Stimulated activated CD4-positive, alpha-beta T cell treated with anti-CD3 and anti-CD28 coated beads, Interleukin-2, amount 100 ng/mL, for 48 hours (primary cell): ENCODE results near the gene TIMP2.
"Not testable (repeated sequence)": the region's sequence is repeated elsewhere in the genome, so short reads cannot be mapped to it uniquely, and the experiment has no call there.

Experiments
- DNase-seq, 2 donors: peaks; one replicate each; pipeline ENCODE4 v3.0.0-alpha.2; 2020

The TIMP2 gene

DNA sequence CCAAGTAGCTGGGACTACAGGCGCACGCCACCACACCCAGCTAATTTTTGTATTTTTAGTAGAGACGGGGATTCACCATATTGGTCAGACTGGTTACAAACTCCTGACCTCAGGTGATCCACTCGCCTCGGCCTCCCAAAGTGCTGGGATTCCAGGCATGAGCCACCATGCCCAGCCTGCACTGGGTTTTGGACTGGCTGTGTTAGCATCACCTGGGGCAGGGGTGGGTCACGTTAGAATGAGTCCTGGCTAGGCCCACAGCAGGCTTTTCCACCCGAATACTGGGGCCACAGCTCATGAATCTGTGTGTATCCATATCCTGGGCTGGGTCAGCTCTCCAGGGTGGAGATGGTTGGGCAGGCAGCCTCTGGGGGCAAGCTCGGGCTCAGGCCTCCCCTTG, 23.0 kb downstream of the TIMP2 start:
- not testable (repeated sequence) for DNase-seq

GRCh38 chr17:78901806-78902205, 23.4 kb downstream of the TIMP2 start:
- DNase-seq = no peak

DNA sequence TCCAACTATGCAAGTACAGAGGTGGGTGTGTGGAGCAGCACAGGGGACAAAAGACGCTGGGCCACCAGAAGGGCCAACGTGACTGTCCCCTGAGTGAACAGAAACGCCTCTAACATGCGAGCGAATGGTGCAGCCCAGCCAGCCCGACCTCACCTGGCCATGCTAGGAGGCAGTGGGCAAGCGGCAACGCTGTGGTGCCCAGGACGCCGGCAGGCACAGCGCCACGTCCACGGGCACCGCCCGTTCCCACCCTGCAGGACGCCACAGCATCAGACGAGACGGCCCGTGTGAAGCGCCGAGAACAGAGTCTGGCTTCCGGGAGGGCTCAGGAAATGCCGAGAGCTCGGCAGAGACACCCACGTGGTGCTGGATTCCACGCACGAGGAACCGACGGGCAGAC, 24.4 kb downstream of the TIMP2 start:
- DNase-seq = no peak

DNA sequence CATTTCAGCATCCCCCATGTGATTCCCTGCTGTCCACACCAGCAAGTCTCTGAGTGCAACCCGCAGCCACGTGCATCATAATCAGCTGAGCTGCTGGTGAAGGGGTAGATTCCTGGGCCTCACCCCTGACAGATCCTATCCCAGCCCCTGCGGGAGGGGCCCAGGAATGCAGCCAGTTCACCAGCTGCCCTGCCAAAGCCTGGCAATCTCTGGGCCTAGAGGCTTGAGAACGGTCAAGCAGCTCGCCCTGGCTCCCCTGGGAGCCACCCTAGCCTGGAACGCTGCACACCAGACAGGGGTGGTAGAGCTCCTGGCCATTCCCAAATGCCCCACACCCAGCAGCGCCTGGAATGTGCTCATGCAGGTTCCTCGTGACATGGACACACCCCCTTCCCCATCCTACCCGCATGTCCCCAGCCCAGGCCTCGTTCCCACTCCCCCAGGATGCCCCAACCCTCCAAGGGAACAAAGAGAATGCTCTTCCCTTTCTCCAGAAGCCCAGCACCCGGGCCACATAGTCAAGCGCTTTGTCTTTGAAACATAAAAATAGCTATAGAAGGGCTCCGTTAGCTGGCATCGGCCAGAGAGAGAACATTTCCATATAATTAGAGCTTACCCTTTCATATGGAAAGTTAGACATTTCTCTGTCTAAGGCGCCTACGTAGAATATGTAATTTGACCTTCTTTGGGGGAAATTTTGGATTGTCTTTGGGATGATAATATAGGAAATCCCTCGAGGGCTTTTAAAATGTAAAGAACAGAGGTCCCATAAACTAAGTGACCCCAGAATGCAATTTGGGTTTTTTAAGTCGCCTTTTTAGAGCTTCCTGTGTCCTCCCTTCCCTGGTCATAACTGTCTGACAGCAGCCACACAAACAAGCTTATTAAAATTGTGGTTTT, 25.6 kb downstream of the TIMP2 start:
- no peak for DNase-seq

GRCh38 chr17:78898947-78899346, 26.2 kb downstream of the TIMP2 start:
- no peak for DNase-seq

- no peak for DNase-seq
These were observed 26.9 kb downstream of the TIMP2 start for GRCh38 chr17:78898075-78898836.

DNA sequence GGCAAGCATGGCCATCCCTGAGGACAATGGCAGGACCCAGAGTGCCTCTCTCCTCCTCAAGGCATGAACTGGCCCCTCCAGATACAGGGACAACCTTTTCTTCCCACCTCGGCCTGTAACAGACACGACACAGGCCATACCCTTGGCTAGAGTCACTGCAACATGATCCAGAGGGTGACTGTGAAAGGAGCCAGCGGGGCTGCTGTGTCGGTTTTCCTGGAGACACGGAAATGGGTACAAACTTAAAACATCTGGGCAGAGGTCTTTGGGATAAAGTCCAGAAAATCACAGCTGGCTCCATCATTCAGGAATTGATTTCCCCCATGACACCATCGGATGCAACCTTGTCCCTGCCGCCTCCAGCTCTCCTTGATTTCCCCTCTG, 27.5 kb downstream of the TIMP2 start:
- DNase-seq = no peak

DNA sequence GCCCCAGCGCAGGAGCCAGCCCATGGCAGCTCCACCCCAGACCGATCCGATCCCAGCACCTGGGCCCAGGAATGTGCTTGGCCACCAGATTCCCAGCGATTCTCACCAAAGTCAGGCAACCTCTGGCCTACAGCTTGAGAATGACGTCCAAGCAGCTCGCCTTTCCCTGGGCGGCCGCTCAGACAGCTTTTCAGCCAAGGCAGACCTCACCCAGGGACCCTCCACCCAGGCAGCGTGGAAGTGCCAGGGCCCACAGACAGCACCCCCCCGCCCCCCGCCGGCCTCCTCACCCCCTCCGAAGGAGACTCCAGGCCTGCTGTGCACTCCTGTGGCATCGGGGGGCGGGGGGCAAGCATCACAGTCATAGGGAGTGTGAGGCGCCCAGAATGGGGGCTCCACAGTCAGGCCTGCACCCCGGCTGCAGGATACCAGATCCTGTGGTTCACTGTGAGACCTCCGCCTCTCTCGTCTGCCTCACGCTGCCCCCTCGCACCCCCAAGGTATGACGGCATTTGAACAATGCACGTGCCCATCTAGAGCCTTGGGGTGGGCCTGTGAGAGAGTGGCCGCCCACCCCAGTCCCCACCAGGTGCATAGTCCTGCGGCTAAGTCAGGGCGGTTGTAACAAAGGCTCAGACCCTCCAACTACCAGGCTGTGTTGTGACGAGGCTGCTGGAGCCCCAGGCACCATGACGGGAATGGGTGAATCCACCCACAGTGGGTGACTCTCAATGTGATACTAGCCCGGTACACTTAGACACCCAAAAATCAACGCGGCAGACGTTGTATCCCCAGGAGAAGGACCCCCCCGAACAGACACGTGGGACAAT, 28.1 kb downstream of the TIMP2 start:
- DNase-seq = no peak

- DNase-seq = no peak
These were observed 28.9 kb downstream of the TIMP2 start for GRCh38 chr17:78896091-78896833.

DNA sequence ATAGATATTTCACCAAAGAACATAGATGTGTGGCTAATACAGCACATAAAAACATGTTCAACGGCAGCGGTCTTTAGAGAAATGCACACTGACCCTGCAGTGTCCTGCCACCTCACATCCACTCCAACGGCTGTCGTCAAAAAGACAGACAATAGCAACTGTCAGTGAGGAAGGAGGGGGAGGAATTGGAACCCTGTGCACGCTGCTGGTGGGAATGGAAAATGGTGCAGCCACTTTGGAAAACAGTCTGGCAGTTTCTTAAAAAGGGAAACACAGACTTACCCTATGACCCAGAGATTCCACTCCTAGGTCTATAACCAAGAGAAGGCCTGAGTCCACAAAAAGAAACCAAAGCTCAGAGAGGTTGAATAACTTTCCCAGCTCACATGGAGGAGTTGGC, 29.9 kb downstream of the TIMP2 start:
- DNase-seq = no peak

- no peak for DNase-seq
These were observed 31.5 kb downstream of the TIMP2 start for GRCh38 chr17:78893684-78894083.

DNA sequence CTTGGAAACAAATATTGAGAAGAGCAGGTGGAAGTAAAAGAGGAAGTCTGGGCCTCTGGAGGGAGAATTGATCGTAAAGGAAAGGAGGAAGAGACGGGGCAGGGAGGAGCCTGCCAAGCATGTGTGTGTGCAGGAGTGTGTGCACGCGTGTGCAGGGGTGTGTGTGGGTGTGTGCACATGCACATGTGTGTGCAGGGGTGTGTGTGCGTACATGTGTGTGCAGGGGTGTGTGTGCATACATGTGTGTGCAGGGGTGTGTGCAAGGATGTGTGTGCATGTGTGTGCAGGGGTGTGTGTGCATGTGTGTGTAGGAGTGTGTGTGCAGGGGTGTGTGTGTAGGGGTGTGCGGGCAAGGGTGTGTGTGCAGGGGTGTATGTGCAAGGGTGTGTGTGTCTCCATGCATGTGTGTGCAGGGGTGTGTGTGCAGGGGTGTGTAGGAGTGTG, 32.2 kb downstream of the TIMP2 start:
- no peak for DNase-seq

- no peak for DNase-seq
These were observed 32.7 kb downstream of the TIMP2 start for GRCh38 chr17:78892520-78892919.

GRCh38 chr17:78892062-78892456, 33.1 kb downstream of the TIMP2 start:
- DNase-seq = no peak

DNA sequence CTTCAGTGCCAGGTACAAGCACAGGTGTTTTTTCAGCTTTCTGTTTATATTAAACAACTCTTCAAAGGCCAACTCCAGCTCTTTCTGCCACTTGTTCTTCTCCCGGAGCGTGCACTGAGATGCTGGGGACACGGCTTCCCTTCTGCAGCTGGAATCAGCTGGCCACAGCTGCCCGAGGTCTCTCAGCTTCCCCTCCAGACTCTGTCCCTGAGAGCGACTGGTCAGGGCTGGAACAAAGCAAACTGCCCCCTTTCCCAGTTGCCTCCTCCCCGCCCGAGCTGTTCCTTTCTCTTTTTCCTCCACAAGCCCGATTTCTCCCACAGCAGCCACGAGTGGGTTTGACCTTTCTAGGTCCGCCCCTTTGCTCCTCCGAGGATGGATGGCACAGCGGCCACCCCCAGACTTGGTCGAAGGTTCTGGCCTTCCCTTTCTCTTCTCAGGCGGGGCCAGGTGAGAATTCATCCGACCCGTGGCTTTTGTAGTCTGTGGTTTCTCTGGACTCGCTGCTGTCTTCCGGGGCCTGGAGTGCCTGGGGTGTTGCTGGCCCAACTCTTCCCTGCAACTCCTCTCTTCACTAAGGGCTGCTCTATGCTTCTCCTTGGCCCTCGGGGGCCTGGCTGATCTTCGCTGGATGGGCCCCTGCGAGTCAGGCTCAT, 33.7 kb downstream of the TIMP2 start:
- no peak for DNase-seq

DNA sequence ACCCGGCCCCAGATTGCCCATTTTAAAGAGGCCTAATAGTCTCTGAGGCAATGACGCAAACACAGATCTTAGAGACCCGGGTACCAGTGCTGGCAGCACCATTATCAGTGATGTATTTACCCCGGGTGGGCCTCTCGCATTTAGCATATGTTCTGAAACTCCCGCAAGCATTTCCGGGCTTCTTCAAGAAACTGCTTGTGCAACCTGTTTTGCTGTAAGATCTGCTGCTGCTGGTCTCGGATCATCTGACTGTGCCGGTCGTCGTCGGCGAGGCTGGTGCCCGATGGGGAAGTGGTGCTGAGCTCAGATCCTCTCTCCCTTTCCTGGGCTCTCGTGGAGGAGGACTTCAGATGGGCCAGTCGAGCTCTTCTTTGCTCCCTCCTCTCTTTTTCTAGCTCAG, 34.7 kb downstream of the TIMP2 start:
- peak; percentile 14 to 34 for DNase-seq

DNA sequence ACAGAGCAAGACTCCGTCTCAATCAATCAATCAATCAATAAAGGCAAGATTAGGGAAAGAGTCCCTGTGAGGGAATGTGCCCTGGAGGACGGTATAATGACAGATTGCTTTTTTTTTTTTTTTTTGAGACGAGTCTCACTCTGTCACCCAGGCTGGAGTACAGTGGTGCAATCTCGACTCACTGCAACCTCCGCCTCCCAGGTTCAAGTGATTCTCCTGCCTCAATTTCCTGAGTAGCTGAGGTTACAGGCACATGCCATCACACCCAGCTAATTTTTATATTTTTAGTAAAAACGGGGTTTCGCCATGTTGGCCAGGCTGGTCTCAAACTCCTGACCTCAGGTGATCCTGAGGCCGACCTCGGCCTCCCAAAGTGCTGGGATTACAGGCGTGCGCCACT, 35.1 kb downstream of the TIMP2 start:
- DNase-seq = not testable (repeated sequence)

DNA sequence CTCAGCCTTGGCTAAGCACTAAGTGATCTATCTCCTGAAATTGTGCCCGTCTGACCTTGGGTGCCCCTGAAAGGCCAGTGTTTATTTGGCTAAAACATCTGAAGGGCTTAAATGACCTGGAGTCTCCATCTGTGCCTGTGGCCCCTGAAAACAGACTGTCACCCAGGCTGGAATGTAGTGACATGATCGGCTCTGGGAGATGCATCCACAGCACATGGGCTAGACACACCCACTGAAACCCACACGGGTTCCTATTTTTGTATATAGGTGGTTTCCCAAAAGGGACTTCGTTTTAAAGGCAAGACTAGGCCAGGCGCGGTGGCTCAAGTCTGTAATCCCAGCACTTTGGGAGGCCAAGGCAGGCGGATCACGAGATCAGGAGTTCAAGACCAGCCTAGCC, 35.7 kb downstream of the TIMP2 start:
- no peak for DNase-seq

DNA sequence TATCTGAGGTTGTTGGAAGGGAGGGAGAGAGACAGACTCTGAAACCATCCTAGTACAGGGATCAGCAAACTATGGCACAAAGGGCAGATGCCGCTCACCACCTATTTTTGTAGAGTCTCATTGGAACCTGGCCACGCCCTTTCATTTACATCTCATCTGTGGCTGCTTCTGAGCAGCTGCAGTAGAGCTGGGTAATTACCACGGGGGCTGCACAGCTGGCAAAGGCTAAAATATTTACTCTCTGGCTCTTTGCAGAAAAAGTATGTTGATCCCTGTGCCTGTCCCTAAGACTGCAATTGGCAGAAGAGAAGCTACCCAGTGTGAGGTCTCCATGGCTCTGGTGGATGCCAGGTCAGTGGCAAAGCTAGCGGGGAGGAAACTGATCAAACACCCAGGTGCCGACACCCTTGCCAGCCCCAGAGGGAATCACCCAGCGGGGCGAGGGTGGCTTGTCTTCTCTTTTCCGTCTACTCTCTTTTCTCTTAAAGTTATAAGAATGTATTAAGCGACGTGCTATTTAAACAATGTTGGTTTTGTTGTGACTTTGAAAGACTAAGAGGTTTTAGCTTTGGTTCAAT, 36.2 kb downstream of the TIMP2 start:
- DNase-seq = no peak

GRCh38 chr17:78886954-78887353, 38.2 kb downstream of the TIMP2 start:
- no peak for DNase-seq

DNA sequence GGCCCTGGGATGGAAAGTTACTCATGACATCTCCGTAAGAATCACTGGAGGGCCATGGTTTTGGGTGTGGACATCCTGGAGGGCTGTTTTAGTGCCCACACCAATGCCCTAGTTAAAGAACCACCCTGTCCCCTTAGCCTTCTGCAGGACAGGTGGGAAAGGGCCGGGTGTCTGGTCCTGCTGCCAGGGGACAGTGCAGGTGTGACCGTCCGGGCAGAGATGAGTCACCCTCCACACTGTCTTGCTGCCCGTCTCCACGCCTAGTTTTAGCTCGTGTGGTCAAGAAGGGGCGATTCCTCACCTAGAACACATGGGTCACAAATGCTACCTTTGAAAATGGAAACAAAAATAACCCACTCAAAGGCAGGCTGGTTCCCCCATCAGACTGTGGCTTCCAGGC, 39.2 kb downstream of the TIMP2 start:
- no peak for DNase-seq
